C4-2B (cell line): Measurements from ENCODE around the gene SLC25A39.
"Not testable (repeated sequence)": the region's sequence is repeated elsewhere in the genome, so short reads cannot be mapped to it uniquely, and the experiment has no call there.

Source experiments
- ZFX ChIP-seq: fragments of 450-650 bp; IDR thresholded peaks from 2 replicates; pipeline ENCODE4 v1.6.1; 2017
- TF ChIP-seq, protein P1 (sequence below): fragments of 450-650 bp; conservative IDR thresholded peaks from 2 replicates; pipeline ENCODE4 v1.5.1; 2017; ENCODE audit warnings: mild to moderate bottlenecking

DNA sequence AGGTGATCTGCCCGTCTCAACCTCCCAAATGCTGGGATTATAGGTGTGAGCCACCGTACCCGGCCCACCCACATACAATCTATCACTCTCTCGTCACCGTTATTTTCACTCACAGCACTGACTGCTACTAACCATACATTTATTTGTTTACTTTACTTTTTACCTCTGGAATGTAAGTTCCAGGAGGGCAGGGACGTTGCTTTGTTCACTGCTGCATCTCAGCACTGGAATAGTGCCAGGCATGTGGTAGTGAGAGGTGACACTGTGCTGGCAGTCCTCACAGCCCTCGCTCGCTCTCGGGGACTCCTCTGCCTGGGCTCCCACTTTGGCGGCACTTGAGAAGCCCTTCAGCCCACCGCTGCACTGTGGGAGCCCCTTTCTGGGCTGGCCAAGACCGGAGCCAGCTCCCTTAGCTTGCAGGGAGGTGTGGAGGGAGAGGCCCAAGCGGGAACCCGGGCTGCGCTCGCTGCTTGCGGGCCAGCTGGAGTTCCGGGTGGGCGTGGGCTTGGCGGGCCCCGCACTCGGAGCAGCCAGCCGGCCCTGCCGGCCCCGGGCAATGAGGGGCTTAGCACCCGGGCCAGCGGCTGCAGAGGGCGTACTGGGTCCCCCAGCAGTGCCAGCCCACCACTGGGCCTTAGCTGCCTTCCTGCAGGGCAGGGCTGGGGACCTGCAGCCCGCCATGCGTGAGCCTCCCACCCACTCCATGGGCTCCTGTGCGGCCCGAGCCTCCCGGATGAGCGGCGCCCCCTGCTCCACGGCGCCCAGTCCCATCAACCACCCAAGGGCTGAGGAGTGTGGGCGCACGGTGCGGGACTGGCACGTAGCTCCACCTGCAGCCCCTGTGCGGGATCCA is 44.0 kb upstream of the SLC25A39 start:
- TF ChIP-seq, protein P1, sequence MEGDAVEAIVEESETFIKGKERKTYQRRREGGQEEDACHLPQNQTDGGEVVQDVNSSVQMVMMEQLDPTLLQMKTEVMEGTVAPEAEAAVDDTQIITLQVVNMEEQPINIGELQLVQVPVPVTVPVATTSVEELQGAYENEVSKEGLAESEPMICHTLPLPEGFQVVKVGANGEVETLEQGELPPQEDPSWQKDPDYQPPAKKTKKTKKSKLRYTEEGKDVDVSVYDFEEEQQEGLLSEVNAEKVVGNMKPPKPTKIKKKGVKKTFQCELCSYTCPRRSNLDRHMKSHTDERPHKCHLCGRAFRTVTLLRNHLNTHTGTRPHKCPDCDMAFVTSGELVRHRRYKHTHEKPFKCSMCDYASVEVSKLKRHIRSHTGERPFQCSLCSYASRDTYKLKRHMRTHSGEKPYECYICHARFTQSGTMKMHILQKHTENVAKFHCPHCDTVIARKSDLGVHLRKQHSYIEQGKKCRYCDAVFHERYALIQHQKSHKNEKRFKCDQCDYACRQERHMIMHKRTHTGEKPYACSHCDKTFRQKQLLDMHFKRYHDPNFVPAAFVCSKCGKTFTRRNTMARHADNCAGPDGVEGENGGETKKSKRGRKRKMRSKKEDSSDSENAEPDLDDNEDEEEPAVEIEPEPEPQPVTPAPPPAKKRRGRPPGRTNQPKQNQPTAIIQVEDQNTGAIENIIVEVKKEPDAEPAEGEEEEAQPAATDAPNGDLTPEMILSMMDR, result not testable (repeated sequence)
- not testable (repeated sequence) for TF ChIP-seq ZFX
